Mesothelial cell of epicardium (in vitro differentiated cells): ENCODE measurements around the gene CCDC110. TPM values are rescaled to one million over a fixed set of nuclear protein-coding genes. Genes with fewer than 3 reads are reported as not detected.

Experiments
- DNase-seq, 2 experiments: peaks; one replicate each; pipeline ENCODE4 v3.0.0; 2021; ENCODE audit warnings: low spot score in 2 of 2; ENCODE audit not compliant: unreplicated experiment in 2 of 2
- H3K27ac Mint-ChIP-seq: 2 replicates; pipeline ENCODE4 v1.8.0; 2021; ENCODE audit warnings: mixed read lengths
- H3K27me3 Mint-ChIP-seq: 2 replicates; pipeline ENCODE4 v1.8.0; 2021; ENCODE audit warnings: low read depth, mixed read lengths
- H3K36me3 Mint-ChIP-seq: 2 replicates; pipeline ENCODE4 v1.8.0; 2021; ENCODE audit warnings: mixed read lengths
- H3K4me1 Mint-ChIP-seq: 2 replicates; pipeline ENCODE4 v1.8.0; 2021; ENCODE audit warnings: mixed read lengths
- H3K4me3 Mint-ChIP-seq: 2 replicates; pipeline ENCODE4 v1.8.0; 2021; ENCODE audit warnings: mild to moderate bottlenecking, moderate library complexity, mixed read lengths
- H3K9me3 Mint-ChIP-seq: 2 replicates; pipeline ENCODE4 v1.8.0; 2021; ENCODE audit warnings: mixed read lengths
- CTCF ChIP-seq: fragments of 200-600 bp; sonication (generic); IDR thresholded peaks from one replicate; pipeline ENCODE4 v1.5.0; 2021; ENCODE audit warnings: antibody characterized with exemption; ENCODE audit not compliant: unreplicated experiment
- total RNA-seq: library from RNA; stranded (reverse); gene quantifications from 3 replicates; pipeline ENCODE4 v1.2.1, GENCODE V29; 2021

CCDC110 gene
- total RNA-seq, 1 donor from 2014 or later = 2.0 TPM

GRCh38 chr4:185421366-185422124 lies 50.0 kb downstream of the CCDC110 start:
- TF ChIP-seq CTCF = no peak

GRCh38 chr4:185416955-185417354 lies 54.6 kb downstream of the CCDC110 start:
- Mint-ChIP-seq H3K27me3 (no peaks in the 10 kb centered on the region), H3K4me3 (no peak overlapping the region), H3K27ac (no peak overlapping the region), H3K9me3 (no peaks in the 10 kb centered on the region), H3K36me3 (peaks cover 31% of the 10 kb centered on the region), H3K4me1 (peaks cover 4% of the 10 kb centered on the region)
- TF ChIP-seq CTCF = no peak
- no peak for DNase-seq

More at GRCh38 chr4:185421366-185422124, 50.0 kb downstream of the CCDC110 start:
- Mint-ChIP-seq H3K4me3 (no peak overlapping the region), H3K4me1 (peaks cover 25% of the 10 kb centered on the region), H3K9me3 (no peaks in the 10 kb centered on the region), H3K36me3 (peaks cover 17% of the 10 kb centered on the region), H3K27me3 (no peaks in the 10 kb centered on the region), H3K27ac (no peak overlapping the region)
- DNase-seq = no peak

- H3K27ac Mint-ChIP-seq = no peak overlapping the region
- H3K36me3 Mint-ChIP-seq = peaks cover 39% of the 10 kb centered on the region
- no peak for TF ChIP-seq CTCF
- peaks cover 4% of the 10 kb centered on the region for H3K9me3 Mint-ChIP-seq
- H3K4me3 Mint-ChIP-seq = no peak overlapping the region
- no peaks in the 10 kb centered on the region for H3K4me1 Mint-ChIP-seq
- no peaks in the 10 kb centered on the region for H3K27me3 Mint-ChIP-seq
- no peak for DNase-seq
Measured at GRCh38 chr4:185412412-185412811, 59.1 kb downstream of the CCDC110 start.

GRCh38 chr4:185411849-185412248 lies 59.7 kb downstream of the CCDC110 start:
- H3K27ac Mint-ChIP-seq = no peak overlapping the region
- H3K27me3 Mint-ChIP-seq = no peaks in the 10 kb centered on the region
- no peak overlapping the region for H3K4me3 Mint-ChIP-seq
- TF ChIP-seq CTCF = no peak
- H3K9me3 Mint-ChIP-seq = peaks cover 4% of the 10 kb centered on the region
- peaks cover 33% of the 10 kb centered on the region for H3K36me3 Mint-ChIP-seq
- H3K4me1 Mint-ChIP-seq = no peaks in the 10 kb centered on the region
- no peak for DNase-seq

GRCh38 chr4:185408432-185408831 lies 63.1 kb downstream of the CCDC110 start:
- H3K4me3 Mint-ChIP-seq = no peak overlapping the region
- no peaks in the 10 kb centered on the region for H3K4me1 Mint-ChIP-seq
- TF ChIP-seq CTCF = no peak

More at GRCh38 chr4:185408432-185408831, 63.1 kb downstream of the CCDC110 start:
- peaks cover 4% of the 10 kb centered on the region for H3K9me3 Mint-ChIP-seq
- no peaks in the 10 kb centered on the region for H3K27me3 Mint-ChIP-seq
- peaks cover 35% of the 10 kb centered on the region for H3K36me3 Mint-ChIP-seq
- no peak for DNase-seq
- H3K27ac Mint-ChIP-seq = no peak overlapping the region
